Measurements from ENCODE around the gene ARHGEF9.
"Not testable (repeated sequence)": the region's sequence is repeated elsewhere in the genome, so short reads cannot be mapped to it uniquely, and the experiment has no call there.

ARHGEF9 gene

DNA sequence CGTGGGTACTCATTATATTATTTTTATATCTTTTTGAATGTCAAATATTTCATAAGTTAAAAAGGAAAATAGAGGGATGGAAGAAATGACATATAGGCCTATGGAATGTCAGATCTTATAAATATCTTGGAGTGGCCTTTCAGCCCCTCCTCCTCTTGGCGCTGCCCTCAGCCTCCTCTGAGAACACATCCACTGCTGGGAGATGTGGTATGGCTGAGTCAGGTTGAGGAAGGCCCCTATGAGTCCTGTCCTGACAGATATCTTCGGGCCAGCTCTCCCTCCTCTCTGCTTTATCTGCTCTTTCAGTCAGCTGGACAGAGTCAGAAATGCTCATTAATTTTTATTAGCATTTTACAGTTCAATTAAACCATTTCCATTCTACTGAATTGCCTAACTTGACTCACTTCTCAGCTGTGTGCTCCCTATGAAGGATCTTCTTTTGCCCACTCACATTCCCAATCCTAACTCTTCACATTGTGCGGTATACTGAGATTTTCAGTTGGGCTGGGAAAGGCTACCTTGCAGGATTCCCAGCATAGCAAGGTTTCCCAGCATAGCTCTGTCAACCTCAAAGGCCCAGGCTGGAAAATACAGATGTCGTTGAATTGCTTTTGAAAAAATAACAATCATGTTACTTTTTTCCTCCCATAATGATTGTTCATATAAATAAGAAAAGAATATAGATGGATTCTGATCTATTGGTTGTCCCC is 128.0 kb downstream of the ARHGEF9 start:
- DNase-seq, result no peak

- no peak for DNase-seq
Observed at GRCh38 chrX:63652086-63652765, 132.8 kb downstream of the ARHGEF9 start.

- DNase-seq, result not testable (repeated sequence)
Observed at GRCh38 chrX:63645748-63646147, 139.3 kb downstream of the ARHGEF9 start.

DNA sequence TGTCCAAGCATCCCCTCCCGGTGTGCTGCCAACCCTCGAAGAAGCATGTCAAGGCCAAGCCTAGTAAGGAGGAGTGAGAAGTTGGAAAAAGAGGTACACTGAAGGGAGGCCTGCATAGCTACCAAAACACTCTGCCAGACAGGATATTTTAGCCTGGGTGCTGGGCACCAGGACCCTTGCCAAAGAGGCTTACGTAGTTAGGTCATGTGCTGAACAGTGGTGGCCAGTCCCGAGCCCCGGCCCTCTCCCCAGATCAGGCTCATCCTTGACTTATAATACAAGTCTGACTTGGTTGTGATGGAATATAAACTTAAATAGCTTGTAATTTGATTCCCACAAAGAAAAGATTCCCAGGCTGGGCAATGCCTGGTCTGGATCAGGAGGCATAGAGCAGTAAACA is 149.3 kb downstream of the ARHGEF9 start:
- DNase-seq, result no peak

- no peak for DNase-seq
Observed at GRCh38 chrX:63613531-63614028, 171.4 kb downstream of the ARHGEF9 start.

GRCh38 chrX:63585936-63586335 is 199.1 kb downstream of the ARHGEF9 start:
- DNase-seq, result no peak

Measured in hippocampal formation (tissue), 2 donors.